GM12874 (cell line): ENCODE results near the gene FRRS1.

ENCODE experiments used
- CTCF ChIP-seq: IDR thresholded peaks from 2 replicates; pipeline ENCODE4 v1.5.1; 2011; ENCODE audit warnings: low read depth, mild to moderate bottlenecking, control low read depth, low read length, moderate library complexity; ENCODE audit not compliant: insufficient read depth

Gene FRRS1

DNA sequence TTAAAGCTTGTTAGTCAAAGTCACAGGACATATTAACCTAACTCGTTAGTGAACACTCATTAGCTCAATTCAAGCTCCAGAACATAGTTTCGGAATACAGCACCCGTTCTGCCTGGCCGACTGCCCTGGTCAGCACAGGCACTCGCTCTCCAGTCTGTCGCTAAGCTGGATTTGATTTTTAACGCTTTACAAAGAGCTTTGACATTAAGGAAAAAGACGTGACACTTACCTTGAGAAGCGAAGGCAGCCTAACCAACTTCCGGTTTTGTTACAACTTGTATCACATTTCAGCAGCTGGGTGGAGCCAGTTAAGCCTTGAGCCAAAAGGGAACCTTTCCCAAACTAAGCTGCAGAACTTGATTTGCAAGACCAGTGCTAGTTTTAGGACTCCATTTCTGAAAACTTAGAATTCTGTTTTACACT, at the start of gene FRRS1:
TSS of gene FRRS1 (minus strand) at position 258 of the 423 bp plus-strand sequence. CDS start 17,867 bp downstream, outside the sequence.
- TF ChIP-seq CTCF: no peak

- no peak for TF ChIP-seq CTCF
These were observed 48.0 kb upstream of the FRRS1 start for GRCh38 chr1:99814373-99814900.

- no peak for TF ChIP-seq CTCF
These were observed 45.3 kb upstream of the FRRS1 start for GRCh38 chr1:99811747-99812146.

GRCh38 chr1:99811075-99811474, 44.6 kb upstream of the FRRS1 start:
- no peak for TF ChIP-seq CTCF

DNA sequence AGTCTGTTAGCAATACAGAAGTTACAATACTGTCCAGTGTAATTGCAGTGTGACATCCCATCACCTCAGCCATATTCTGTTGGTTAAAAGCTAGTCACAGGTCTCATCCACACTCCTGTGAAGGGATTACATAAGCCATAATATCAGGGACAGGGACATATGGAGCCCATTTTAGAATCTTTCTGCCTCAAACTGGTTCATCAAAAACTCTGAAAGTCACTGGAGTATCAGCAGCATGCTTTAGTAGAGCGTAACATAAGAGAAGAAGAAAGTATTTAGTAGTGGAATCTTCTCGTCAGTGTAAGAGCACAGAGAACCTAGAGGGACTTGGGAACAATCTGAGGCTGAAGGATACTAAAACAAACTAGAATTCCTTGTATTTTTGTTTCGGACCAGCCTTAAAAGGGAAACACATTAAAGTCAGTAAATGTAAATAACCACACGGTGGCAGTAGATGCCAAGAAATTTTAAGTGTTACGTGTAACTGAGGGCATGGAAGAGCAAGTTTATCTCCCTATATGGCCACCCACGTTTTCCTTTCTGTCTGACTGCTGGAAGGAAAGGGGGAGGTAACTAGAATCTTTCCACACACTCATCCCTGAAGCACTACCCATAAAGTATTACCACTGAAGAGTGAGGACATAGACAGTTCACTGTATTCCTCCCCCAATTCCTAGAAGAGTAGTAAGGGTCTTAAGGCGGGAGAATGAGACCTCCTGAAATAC, 42.1 kb upstream of the FRRS1 start:
- peak; percentile 19; the same call in 1 of the 2 replicates for TF ChIP-seq CTCF

- no peak for TF ChIP-seq CTCF
These were observed 40.4 kb upstream of the FRRS1 start for GRCh38 chr1:99806882-99807281.

GRCh38 chr1:99801584-99801983, 35.1 kb upstream of the FRRS1 start:
- TF ChIP-seq CTCF: no peak
